Testis (tissue), 2 donors: Measurements from ENCODE around the gene SELENOS.

ENCODE experiments used
- POLR2A ChIP-seq: fragments of 450-650 bp; IDR thresholded peaks from one replicate; pipeline ENCODE4 v1.6.1; 2017; ENCODE audit warnings: antibody characterized with exemption, mild to moderate bottlenecking, moderate library complexity
- TF ChIP-seq, protein P1 (sequence below), 3 experiments: fragments of 450-650 bp in 2 of 3; fragments of 200-600 bp in 1 of 3; sonication (generic) in 1 of 3; IDR thresholded peaks; one replicate each; pipeline ENCODE4 v1.5.1; 2016 to 2019; ENCODE audit warnings: antibody characterized with exemption in 3 of 3, mild to moderate bottlenecking in 2 of 3, moderate library complexity in 1 of 3

DNA sequence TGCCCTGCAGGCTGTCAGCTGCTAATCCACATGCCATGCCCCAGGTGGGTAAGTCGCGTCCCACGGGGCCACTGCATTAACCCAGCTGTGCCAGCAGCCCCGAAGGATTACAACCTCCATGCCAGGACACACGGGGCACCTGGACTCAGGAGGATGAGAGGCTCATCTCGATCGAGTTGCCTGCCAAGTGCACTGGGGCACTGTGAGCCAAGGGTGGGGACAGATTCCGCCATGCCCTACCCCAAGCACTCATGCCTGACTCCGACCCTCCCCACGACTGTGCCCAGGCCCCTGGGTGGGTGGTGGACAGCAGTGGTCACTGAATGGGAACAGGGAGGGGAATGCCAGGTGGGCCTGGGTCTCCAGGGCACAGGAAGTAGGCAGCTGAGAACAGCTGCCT is 38.5 kb upstream of the SELENOS start:
- TF ChIP-seq, protein P1, sequence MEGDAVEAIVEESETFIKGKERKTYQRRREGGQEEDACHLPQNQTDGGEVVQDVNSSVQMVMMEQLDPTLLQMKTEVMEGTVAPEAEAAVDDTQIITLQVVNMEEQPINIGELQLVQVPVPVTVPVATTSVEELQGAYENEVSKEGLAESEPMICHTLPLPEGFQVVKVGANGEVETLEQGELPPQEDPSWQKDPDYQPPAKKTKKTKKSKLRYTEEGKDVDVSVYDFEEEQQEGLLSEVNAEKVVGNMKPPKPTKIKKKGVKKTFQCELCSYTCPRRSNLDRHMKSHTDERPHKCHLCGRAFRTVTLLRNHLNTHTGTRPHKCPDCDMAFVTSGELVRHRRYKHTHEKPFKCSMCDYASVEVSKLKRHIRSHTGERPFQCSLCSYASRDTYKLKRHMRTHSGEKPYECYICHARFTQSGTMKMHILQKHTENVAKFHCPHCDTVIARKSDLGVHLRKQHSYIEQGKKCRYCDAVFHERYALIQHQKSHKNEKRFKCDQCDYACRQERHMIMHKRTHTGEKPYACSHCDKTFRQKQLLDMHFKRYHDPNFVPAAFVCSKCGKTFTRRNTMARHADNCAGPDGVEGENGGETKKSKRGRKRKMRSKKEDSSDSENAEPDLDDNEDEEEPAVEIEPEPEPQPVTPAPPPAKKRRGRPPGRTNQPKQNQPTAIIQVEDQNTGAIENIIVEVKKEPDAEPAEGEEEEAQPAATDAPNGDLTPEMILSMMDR (IDR thresholded peaks at IDR 0.05) = no peak
- TF ChIP-seq POLR2A = no peak
